ENCODE measurements around the gene PIGN.

PIGN gene

GRCh38 chr18:62070302-62070701 is 116.6 kb downstream of the PIGN start:
- H3K9ac ChIP-seq (ENCODE audit: low read length), result no peak overlapping the region
- no peaks in the 10 kb centered on the region for H3K27me3 ChIP-seq (ENCODE audit: control insufficient read depth, insufficient read depth, low read length)
- H3K4me3 ChIP-seq (ENCODE audit: low read length), result no peak overlapping the region
- no peaks in the 10 kb centered on the region for H3K4me1 ChIP-seq (ENCODE audit: control insufficient read depth, insufficient read depth, low read length)
- H3K9me3 ChIP-seq (ENCODE audit: control insufficient read depth, low read length), result no peaks in the 10 kb centered on the region
- no peaks in the 10 kb centered on the region for H3K36me3 ChIP-seq (ENCODE audit: control insufficient read depth, insufficient read depth, low read length)

- Histone ChIP-seq H3K4me1 (ENCODE audit: control insufficient read depth, insufficient read depth, low read length) (no peaks in the 10 kb centered on the region), H3K9ac (ENCODE audit: low read length) (no peak overlapping the region), H3K36me3 (ENCODE audit: control insufficient read depth, insufficient read depth, low read length) (no peaks in the 10 kb centered on the region), H3K27me3 (ENCODE audit: control insufficient read depth, insufficient read depth, low read length) (no peaks in the 10 kb centered on the region), H3K4me3 (ENCODE audit: low read length) (no peak overlapping the region), H3K9me3 (ENCODE audit: control insufficient read depth, low read length) (no peaks in the 10 kb centered on the region)
Measured at GRCh38 chr18:62069556-62069955, 117.3 kb downstream of the PIGN start.

GRCh38 chr18:62066102-62066818 is 120.6 kb downstream of the PIGN start:
- no peaks in the 10 kb centered on the region for H3K36me3 ChIP-seq (ENCODE audit: control insufficient read depth, insufficient read depth, low read length)
- no peaks in the 10 kb centered on the region for H3K9me3 ChIP-seq (ENCODE audit: control insufficient read depth, low read length)
- H3K4me1 ChIP-seq (ENCODE audit: control insufficient read depth, insufficient read depth, low read length), result no peaks in the 10 kb centered on the region
- H3K9ac ChIP-seq (ENCODE audit: low read length), result no peak overlapping the region
- no peaks in the 10 kb centered on the region for H3K27me3 ChIP-seq (ENCODE audit: control insufficient read depth, insufficient read depth, low read length)
- no peak overlapping the region for H3K4me3 ChIP-seq (ENCODE audit: low read length)

- Histone ChIP-seq H3K4me1 (ENCODE audit: control insufficient read depth, insufficient read depth, low read length) (no peaks in the 10 kb centered on the region), H3K9ac (ENCODE audit: low read length) (no peak overlapping the region), H3K4me3 (ENCODE audit: low read length) (no peak overlapping the region), H3K36me3 (ENCODE audit: control insufficient read depth, insufficient read depth, low read length) (no peaks in the 10 kb centered on the region), H3K27me3 (ENCODE audit: control insufficient read depth, insufficient read depth, low read length) (no peaks in the 10 kb centered on the region), H3K9me3 (ENCODE audit: control insufficient read depth, low read length) (no peaks in the 10 kb centered on the region)
Measured at GRCh38 chr18:62064361-62064760, 122.5 kb downstream of the PIGN start.

- no peaks in the 10 kb centered on the region for H3K27me3 ChIP-seq (ENCODE audit: control insufficient read depth, insufficient read depth, low read length)
- no peak overlapping the region for H3K4me3 ChIP-seq (ENCODE audit: low read length)
- no peaks in the 10 kb centered on the region for H3K36me3 ChIP-seq (ENCODE audit: control insufficient read depth, insufficient read depth, low read length)
- H3K4me1 ChIP-seq (ENCODE audit: control insufficient read depth, insufficient read depth, low read length), result no peaks in the 10 kb centered on the region
- no peak overlapping the region for H3K9ac ChIP-seq (ENCODE audit: low read length)
- no peaks in the 10 kb centered on the region for H3K9me3 ChIP-seq (ENCODE audit: control insufficient read depth, low read length)
Measured at GRCh38 chr18:62061821-62062478, 124.9 kb downstream of the PIGN start.

- no peak overlapping the region for H3K4me3 ChIP-seq (ENCODE audit: low read length)
- no peaks in the 10 kb centered on the region for H3K27me3 ChIP-seq (ENCODE audit: control insufficient read depth, insufficient read depth, low read length)
- H3K36me3 ChIP-seq (ENCODE audit: control insufficient read depth, insufficient read depth, low read length), result no peaks in the 10 kb centered on the region
- H3K4me1 ChIP-seq (ENCODE audit: control insufficient read depth, insufficient read depth, low read length), result no peaks in the 10 kb centered on the region
- H3K9ac ChIP-seq (ENCODE audit: low read length), result no peak overlapping the region
- no peaks in the 10 kb centered on the region for H3K9me3 ChIP-seq (ENCODE audit: control insufficient read depth, low read length)
Measured at GRCh38 chr18:62060820-62061219, 126.0 kb downstream of the PIGN start.

GRCh38 chr18:62054929-62055498 is 131.8 kb downstream of the PIGN start:
- Histone ChIP-seq H3K4me1 (ENCODE audit: control insufficient read depth, insufficient read depth, low read length) (no peaks in the 10 kb centered on the region), H3K4me3 (ENCODE audit: low read length) (no peak overlapping the region), H3K9ac (ENCODE audit: low read length) (no peak overlapping the region), H3K27me3 (ENCODE audit: control insufficient read depth, insufficient read depth, low read length) (no peaks in the 10 kb centered on the region), H3K36me3 (ENCODE audit: control insufficient read depth, insufficient read depth, low read length) (no peaks in the 10 kb centered on the region), H3K9me3 (ENCODE audit: control insufficient read depth, low read length) (no peaks in the 10 kb centered on the region)

- H3K9ac ChIP-seq (ENCODE audit: low read length), result no peak overlapping the region
- no peaks in the 10 kb centered on the region for H3K27me3 ChIP-seq (ENCODE audit: control insufficient read depth, insufficient read depth, low read length)
- no peaks in the 10 kb centered on the region for H3K36me3 ChIP-seq (ENCODE audit: control insufficient read depth, insufficient read depth, low read length)
- H3K4me1 ChIP-seq (ENCODE audit: control insufficient read depth, insufficient read depth, low read length), result no peaks in the 10 kb centered on the region
- H3K9me3 ChIP-seq (ENCODE audit: control insufficient read depth, low read length), result no peaks in the 10 kb centered on the region
- H3K4me3 ChIP-seq (ENCODE audit: low read length), result no peak overlapping the region
Measured at GRCh38 chr18:62048279-62048678, 138.6 kb downstream of the PIGN start.

- Histone ChIP-seq H3K27me3 (ENCODE audit: control insufficient read depth, insufficient read depth, low read length) (no peaks in the 10 kb centered on the region), H3K4me3 (ENCODE audit: low read length) (no peak overlapping the region), H3K4me1 (ENCODE audit: control insufficient read depth, insufficient read depth, low read length) (no peaks in the 10 kb centered on the region), H3K9me3 (ENCODE audit: control insufficient read depth, low read length) (no peaks in the 10 kb centered on the region), H3K9ac (ENCODE audit: low read length) (no peak overlapping the region), H3K36me3 (ENCODE audit: control insufficient read depth, insufficient read depth, low read length) (no peaks in the 10 kb centered on the region)
Measured at GRCh38 chr18:62045316-62045715, 141.5 kb downstream of the PIGN start.

- Histone ChIP-seq H3K36me3 (ENCODE audit: control insufficient read depth, insufficient read depth, low read length) (no peaks in the 10 kb centered on the region), H3K27me3 (ENCODE audit: control insufficient read depth, insufficient read depth, low read length) (no peaks in the 10 kb centered on the region), H3K9ac (ENCODE audit: low read length) (no peak overlapping the region), H3K4me3 (ENCODE audit: low read length) (no peak overlapping the region), H3K9me3 (ENCODE audit: control insufficient read depth, low read length) (no peaks in the 10 kb centered on the region), H3K4me1 (ENCODE audit: control insufficient read depth, insufficient read depth, low read length) (no peaks in the 10 kb centered on the region)
Measured at GRCh38 chr18:62044490-62045000, 142.3 kb downstream of the PIGN start.

- Histone ChIP-seq H3K4me3 (ENCODE audit: low read length) (no peak overlapping the region), H3K9ac (ENCODE audit: low read length) (no peak overlapping the region), H3K4me1 (ENCODE audit: control insufficient read depth, insufficient read depth, low read length) (no peaks in the 10 kb centered on the region), H3K9me3 (ENCODE audit: control insufficient read depth, low read length) (no peaks in the 10 kb centered on the region), H3K27me3 (ENCODE audit: control insufficient read depth, insufficient read depth, low read length) (no peaks in the 10 kb centered on the region), H3K36me3 (ENCODE audit: control insufficient read depth, insufficient read depth, low read length) (no peaks in the 10 kb centered on the region)
Measured at GRCh38 chr18:62037989-62038778, 148.7 kb downstream of the PIGN start.

All from mucosa of stomach (tissue), 1 donor.